CD14-positive monocyte (primary cell): ENCODE data around the gene NEDD8. TPM values are rescaled to one million over a fixed set of nuclear protein-coding genes. Genes with fewer than 3 reads are reported as not detected.
"Not testable (repeated sequence)": the region's sequence is repeated elsewhere in the genome, so short reads cannot be mapped to it uniquely, and the experiment has no call there.

Experiments
- DNase-seq, 3 donors: peaks; one replicate each; pipeline ENCODE4 v3.0.0-alpha.2; 2011 to 2022
- H2AFZ ChIP-seq: 2 replicates; pipeline ENCODE4 v1.6.0; 2012; ENCODE audit warnings: mild to moderate bottlenecking, low read depth, low read length, inconsistent platforms; ENCODE audit not compliant: insufficient read depth, poor library complexity, severe bottlenecking
- H3K27ac ChIP-seq, 2 donors: 1 replicate in 1 of 2; 2 replicates in 1 of 2; pipeline ENCODE4 v1.5.1; 2012 to 2013; ENCODE audit warnings: low read length in 2 of 2, control low read depth in 1 of 2, inconsistent platforms in 1 of 2, low read depth in 1 of 2, mild to moderate bottlenecking in 1 of 2
- H3K27me3 ChIP-seq, 2 donors: one replicate each; pipeline versions ENCODE4 v1.6.0 to v1.6.1; 2011 to 2013; ENCODE audit warnings: low read length in 2 of 2; ENCODE audit not compliant: control insufficient read depth in 2 of 2, insufficient read depth in 2 of 2
- H3K36me3 ChIP-seq, 2 donors: replicated peaks in 1 of 2; 1 replicate in 1 of 2; 2 replicates in 1 of 2; pipeline versions ENCODE4 v1.5.1 to v1.6.1; 2012 to 2013; ENCODE audit warnings: low read length in 2 of 2, control low read depth in 1 of 2, inconsistent platforms in 1 of 2, mild to moderate bottlenecking in 1 of 2; ENCODE audit not compliant: insufficient read depth in 2 of 2, control insufficient read depth in 1 of 2
- H3K4me1 ChIP-seq, 2 donors: 1 replicate in 1 of 2; 2 replicates in 1 of 2; pipeline versions ENCODE4 v1.5.1 to v1.6.1; 2012 to 2013; ENCODE audit warnings: low read length in 2 of 2, control low read depth in 1 of 2, inconsistent platforms in 1 of 2, mild to moderate bottlenecking in 1 of 2, moderate library complexity in 1 of 2; ENCODE audit not compliant: insufficient read depth in 2 of 2, control insufficient read depth in 1 of 2
- H3K4me2 ChIP-seq: replicated peaks from 2 replicates; pipeline ENCODE3; 2012; ENCODE audit warnings: low read length, moderate library complexity, mild to moderate bottlenecking; ENCODE audit not compliant: poor library complexity, severe bottlenecking; ENCODE audit errors: extremely low read depth
- H3K4me3 ChIP-seq, 3 experiments: fragments of 200-600 bp in 1 of 3; sonication (generic) in 1 of 3; replicated peaks in 1 of 3; 1 replicate in 2 of 3; 2 replicates in 1 of 3; pipeline ENCODE4 v1.5.1; 2011 to 2013; ENCODE audit warnings: low read length in 3 of 3, mild to moderate bottlenecking in 3 of 3, control low read depth in 2 of 3, low read depth in 2 of 3, inconsistent platforms in 1 of 3, moderate library complexity in 1 of 3
- H3K79me2 ChIP-seq: 2 replicates; pipeline ENCODE4 v1.6.0; 2012; ENCODE audit warnings: mild to moderate bottlenecking, control low read depth, inconsistent platforms, low read length, moderate library complexity; ENCODE audit not compliant: insufficient read depth
- H3K9ac ChIP-seq: 2 replicates; pipeline ENCODE4 v1.6.0; 2017; ENCODE audit warnings: low read length, mild to moderate bottlenecking; ENCODE audit not compliant: insufficient read depth, poor library complexity, severe bottlenecking
- H3K9me3 ChIP-seq, 2 donors: replicated peaks in 1 of 2; 1 replicate in 1 of 2; 2 replicates in 1 of 2; pipeline versions ENCODE4 v1.5.1 to v1.6.1; 2012 to 2013; ENCODE audit warnings: low read length in 2 of 2, control low read depth in 1 of 2; ENCODE audit not compliant: control insufficient read depth in 1 of 2, insufficient read depth in 1 of 2
- H4K20me1 ChIP-seq: 2 replicates; pipeline ENCODE4 v1.6.0; 2012; ENCODE audit warnings: mild to moderate bottlenecking, low read length, control low read depth, moderate library complexity; ENCODE audit not compliant: insufficient read depth
- H3K27ac Mint-ChIP-seq, 7 donors: one replicate each; pipeline ENCODE4 v1.8.0; 2020; ENCODE audit warnings: mild to moderate bottlenecking in 7 of 7, mixed read lengths in 7 of 7, moderate library complexity in 6 of 7, inconsistent platforms in 2 of 7
- H3K27me3 Mint-ChIP-seq, 3 donors: one replicate each; pipeline ENCODE4 v1.8.0; 2021 to 2022; ENCODE audit warnings: low read depth in 3 of 3, mild to moderate bottlenecking in 3 of 3, mixed read lengths in 3 of 3, moderate library complexity in 3 of 3, inconsistent platforms in 1 of 3
- H3K36me3 Mint-ChIP-seq, 2 donors: one replicate each; pipeline ENCODE4 v1.8.0; 2020; ENCODE audit warnings: mixed read lengths in 2 of 2, inconsistent platforms in 1 of 2, mild to moderate bottlenecking in 1 of 2
- H3K4me1 Mint-ChIP-seq: one replicate; pipeline ENCODE4 v1.8.0; 2020; ENCODE audit warnings: mild to moderate bottlenecking, mixed read lengths
- H3K4me3 Mint-ChIP-seq, 2 donors: one replicate each; pipeline ENCODE4 v1.8.0; 2020; ENCODE audit warnings: mild to moderate bottlenecking in 2 of 2, mixed read lengths in 2 of 2, moderate library complexity in 1 of 2
- H3K9me3 Mint-ChIP-seq, 7 donors: one replicate each; pipeline ENCODE4 v1.8.0; 2020 to 2022; ENCODE audit warnings: mixed read lengths in 7 of 7, mild to moderate bottlenecking in 6 of 7, moderate library complexity in 6 of 7, inconsistent platforms in 2 of 7
- WGBS: methylation state at CpG from one replicate; pipeline ENCODE4 v1.1.5; 2013; ENCODE audit warnings: missing lambda C conversion rate; ENCODE audit not compliant: insufficient coverage; 5-methylcytosine and 5-hydroxymethylcytosine counted together
- intact Hi-C, 2 donors: fragments of 100-400 bp; cut with micrococcal nuclease; formaldehyde crosslinking; loops; one replicate each; pipeline versions ENCODE4 v1.15.0 to v1.15.1; 2023
- polyA plus RNA-seq, 3 donors: library from polyadenylated mRNA; depleted of rRNA in 1 of 3; unstranded in 2 of 3; stranded (reverse) in 1 of 3; fragments of 300-500 nt in 2 of 3; fragments of >200 nt in 1 of 3; fragmentation: Illumina TruSeq in 2 of 3; gene quantifications; 1 replicate in 2 of 3; 2 replicates in 1 of 3; pipeline ENCODE4 v1.2.3, GENCODE V29; 2012 to 2021
- TF ChIP-seq, protein P1 (sequence below): fragments of 200-600 bp; IDR thresholded peaks from one replicate; pipeline ENCODE4 v1.8.0; 2022; ENCODE audit warnings: antibody characterized with exemption, mild to moderate bottlenecking

Gene NEDD8
- polyA plus RNA-seq, 3 donors: 164 to 335 (median 306) TPM

DNA sequence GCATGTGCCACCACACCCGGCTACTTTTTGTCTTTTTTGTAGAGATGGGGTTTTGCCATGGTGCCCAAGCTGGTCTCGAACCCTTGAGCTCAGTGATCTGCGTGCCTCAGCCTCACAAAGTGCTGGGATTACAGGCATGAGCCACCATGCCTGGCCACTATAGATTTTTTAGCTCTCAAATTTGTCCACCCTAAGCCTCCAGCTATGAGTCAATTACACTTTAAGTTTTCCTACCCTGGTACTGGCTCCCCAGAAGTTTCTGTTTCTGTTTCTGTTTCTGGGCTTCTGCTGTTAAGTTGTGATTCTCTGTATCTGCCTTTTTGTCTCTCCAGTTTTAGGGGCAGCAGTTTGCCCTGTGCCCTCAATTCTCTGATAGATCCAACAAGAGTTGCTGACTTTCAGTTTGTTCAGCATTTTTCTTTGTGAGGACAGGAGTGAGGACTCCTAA lies 14.6 kb upstream of the NEDD8 start:
- Histone ChIP-seq H3K9ac (no peak overlapping the region), H3K27ac (peak overlapping the region in 1 of 2 donors; percentile 60), H2AFZ (peak overlapping the region; percentile 60), H4K20me1 (peaks cover 3% of the 10 kb centered on the region), H3K4me2 (peak overlapping the region; percentile 20), H3K4me3 (no peak overlapping the region), H3K9me3 (no peaks in the 10 kb centered on the region), H3K36me3 (peaks cover 13 to 29% of the 10 kb centered on the region in 2 donors), H3K27me3 (no peaks in the 10 kb centered on the region), H3K4me1 (peaks cover 18 to 50% of the 10 kb centered on the region in 2 donors), H3K79me2 (peaks cover 4% of the 10 kb centered on the region)
- TF ChIP-seq, protein P1, sequence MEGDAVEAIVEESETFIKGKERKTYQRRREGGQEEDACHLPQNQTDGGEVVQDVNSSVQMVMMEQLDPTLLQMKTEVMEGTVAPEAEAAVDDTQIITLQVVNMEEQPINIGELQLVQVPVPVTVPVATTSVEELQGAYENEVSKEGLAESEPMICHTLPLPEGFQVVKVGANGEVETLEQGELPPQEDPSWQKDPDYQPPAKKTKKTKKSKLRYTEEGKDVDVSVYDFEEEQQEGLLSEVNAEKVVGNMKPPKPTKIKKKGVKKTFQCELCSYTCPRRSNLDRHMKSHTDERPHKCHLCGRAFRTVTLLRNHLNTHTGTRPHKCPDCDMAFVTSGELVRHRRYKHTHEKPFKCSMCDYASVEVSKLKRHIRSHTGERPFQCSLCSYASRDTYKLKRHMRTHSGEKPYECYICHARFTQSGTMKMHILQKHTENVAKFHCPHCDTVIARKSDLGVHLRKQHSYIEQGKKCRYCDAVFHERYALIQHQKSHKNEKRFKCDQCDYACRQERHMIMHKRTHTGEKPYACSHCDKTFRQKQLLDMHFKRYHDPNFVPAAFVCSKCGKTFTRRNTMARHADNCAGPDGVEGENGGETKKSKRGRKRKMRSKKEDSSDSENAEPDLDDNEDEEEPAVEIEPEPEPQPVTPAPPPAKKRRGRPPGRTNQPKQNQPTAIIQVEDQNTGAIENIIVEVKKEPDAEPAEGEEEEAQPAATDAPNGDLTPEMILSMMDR: no peak
- Mint-ChIP-seq H3K36me3 (peaks cover 23 to 31% of the 10 kb centered on the region in 2 donors), H3K4me1 (peaks cover 39% of the 10 kb centered on the region), H3K27me3 (no peaks in the 10 kb centered on the region), H3K27ac (peak overlapping the region in 6 of 7 donors; percentile 4 to 93 (median 71)), H3K4me3 (peak overlapping the region in 1 of 2 donors; percentile 65), H3K9me3 (peaks cover 0 to 2% (median 0%) of the 10 kb centered on the region in 7 donors)
- peak in 2 of 3 donors; percentile 31 to 37 for DNase-seq
- 100% methylated on average over 2 of the region's 3 CpGs for WGBS
- intact Hi-C loops: loop anchor here in 1 of 2 donors (10.0 kb wide), 1 partner anchor 188 kb away; no protein-coding TSS in a partner anchor

DNA sequence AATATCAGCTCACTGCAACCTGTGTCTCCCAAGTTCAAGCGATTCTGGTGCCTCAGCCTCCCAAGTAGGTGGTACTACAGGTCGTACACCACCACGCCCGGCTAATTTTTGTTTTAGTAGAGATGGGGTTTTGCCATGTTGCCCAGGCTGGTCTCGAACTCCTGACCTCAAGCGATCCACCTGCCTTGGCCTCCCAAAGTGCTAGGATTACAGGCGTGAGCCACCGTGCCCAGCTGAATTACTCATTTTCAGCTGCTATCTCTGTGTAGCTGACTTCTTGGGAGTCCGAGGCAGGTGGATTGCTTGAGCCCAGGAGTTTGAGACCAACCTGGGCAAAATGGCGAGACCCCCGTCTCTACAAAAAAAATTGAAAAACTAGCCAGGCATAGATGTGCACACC lies 13.2 kb upstream of the NEDD8 start:
- not testable (repeated sequence) for H3K4me3 ChIP-seq, H3K27me3 ChIP-seq, DNase-seq, H3K9ac ChIP-seq, H2AFZ ChIP-seq, H3K9me3 Mint-ChIP-seq, H3K27me3 Mint-ChIP-seq, H3K4me3 Mint-ChIP-seq, H3K9me3 ChIP-seq, H3K4me2 ChIP-seq
- peak overlapping the region in 1 of 7 donors; percentile 12 for H3K27ac Mint-ChIP-seq
- 98% methylated on average over 8 of the region's 11 CpGs for WGBS
- peaks cover 43% of the 10 kb centered on the region for H3K4me1 Mint-ChIP-seq
- Histone ChIP-seq H4K20me1 (peaks cover 18% of the 10 kb centered on the region), H3K36me3 (peaks cover 16 to 29% of the 10 kb centered on the region in 2 donors), H3K4me1 (peaks cover 32 to 56% of the 10 kb centered on the region in 2 donors), H3K79me2 (peaks cover 18% of the 10 kb centered on the region), H3K27ac (peak overlapping the region in 1 of 2 donors; percentile 2)
- H3K36me3 Mint-ChIP-seq: peaks cover 28 to 33% of the 10 kb centered on the region in 2 donors
- intact Hi-C loops: loop anchor here in 1 of 2 donors (10.0 kb wide), 1 partner anchor 189 kb away; no protein-coding TSS in a partner anchor
